ENCODE results near the gene OR7G2. TPM values are rescaled to one million over a fixed set of nuclear protein-coding genes. Genes with fewer than 3 reads are reported as not detected.

OR7G2 gene
- total and polyA plus RNA-seq, 4 donors = 0.11 to 0.18 TPM; not detected in 2

- H3K4me1 ChIP-seq (ENCODE audit: control insufficient read depth, insufficient read depth, low read length) = no peaks in the 10 kb centered on the region
- peak overlapping the region; percentile 57 for H3K27ac ChIP-seq (ENCODE audit: low read depth, low read length)
- peak overlapping the region; percentile 90 for H3K4me3 ChIP-seq (ENCODE audit: low read depth, low read length)
- 43% methylated on average over 2 of the region's 8 CpGs for WGBS (ENCODE audit: insufficient coverage)
- no peaks in the 10 kb centered on the region for H3K36me3 ChIP-seq (ENCODE audit: control insufficient read depth, insufficient read depth, low read length)
- H3K9me3 ChIP-seq (ENCODE audit: control insufficient read depth, insufficient read depth, low read length) = peaks cover 4% of the 10 kb centered on the region
- DNase-seq (ENCODE audit: low read depth in 4 of 6, low spot score in 6 of 6) = no peak
- no peaks in the 10 kb centered on the region for H3K27me3 ChIP-seq (ENCODE audit: control insufficient read depth, insufficient read depth, low read length)
Observed at GRCh38 chr19:9139609-9140158, 32.4 kb upstream of the OR7G2 start.

- Histone ChIP-seq H3K4me1 (ENCODE audit: control insufficient read depth, insufficient read depth, low read length) (no peaks in the 10 kb centered on the region), H3K27me3 (ENCODE audit: control insufficient read depth, insufficient read depth, low read length) (no peaks in the 10 kb centered on the region), H3K9me3 (ENCODE audit: control insufficient read depth, insufficient read depth, low read length) (no peaks in the 10 kb centered on the region), H3K27ac (ENCODE audit: low read depth, low read length) (no peak overlapping the region), H3K36me3 (ENCODE audit: control insufficient read depth, insufficient read depth, low read length) (no peaks in the 10 kb centered on the region), H3K4me3 (ENCODE audit: low read depth, low read length) (no peak overlapping the region)
- WGBS (ENCODE audit: insufficient coverage) = no CpG with 5 or more reads among the region's 5 CpGs
- DNase-seq (ENCODE audit: low read depth in 4 of 6, low spot score in 6 of 6) = no peak
Observed at GRCh38 chr19:9132422-9132821, 25.1 kb upstream of the OR7G2 start.

GRCh38 chr19:9130965-9131364 lies 23.7 kb upstream of the OR7G2 start:
- DNase-seq (ENCODE audit: low read depth in 4 of 6, low spot score in 6 of 6) = no peak
- Histone ChIP-seq H3K9me3 (ENCODE audit: control insufficient read depth, insufficient read depth, low read length) (no peaks in the 10 kb centered on the region), H3K36me3 (ENCODE audit: control insufficient read depth, insufficient read depth, low read length) (no peaks in the 10 kb centered on the region), H3K4me1 (ENCODE audit: control insufficient read depth, insufficient read depth, low read length) (no peaks in the 10 kb centered on the region), H3K27ac (ENCODE audit: low read depth, low read length) (no peak overlapping the region), H3K27me3 (ENCODE audit: control insufficient read depth, insufficient read depth, low read length) (no peaks in the 10 kb centered on the region), H3K4me3 (ENCODE audit: low read depth, low read length) (no peak overlapping the region)
- 90% methylated on average over 1 of the region's 1 CpG for WGBS (ENCODE audit: insufficient coverage)

GRCh38 chr19:9128171-9128570 lies 20.9 kb upstream of the OR7G2 start:
- no peak overlapping the region for H3K27ac ChIP-seq (ENCODE audit: low read depth, low read length)
- 75% methylated on average over 2 of the region's 3 CpGs for WGBS (ENCODE audit: insufficient coverage)
- H3K9me3 ChIP-seq (ENCODE audit: control insufficient read depth, insufficient read depth, low read length) = no peaks in the 10 kb centered on the region
- DNase-seq (ENCODE audit: low read depth in 4 of 6, low spot score in 6 of 6) = no peak
- H3K4me3 ChIP-seq (ENCODE audit: low read depth, low read length) = no peak overlapping the region
- H3K36me3 ChIP-seq (ENCODE audit: control insufficient read depth, insufficient read depth, low read length) = no peaks in the 10 kb centered on the region
- no peaks in the 10 kb centered on the region for H3K4me1 ChIP-seq (ENCODE audit: control insufficient read depth, insufficient read depth, low read length)
- no peaks in the 10 kb centered on the region for H3K27me3 ChIP-seq (ENCODE audit: control insufficient read depth, insufficient read depth, low read length)

- no peaks in the 10 kb centered on the region for H3K27me3 ChIP-seq (ENCODE audit: control insufficient read depth, insufficient read depth, low read length)
- no peaks in the 10 kb centered on the region for H3K36me3 ChIP-seq (ENCODE audit: control insufficient read depth, insufficient read depth, low read length)
- H3K4me1 ChIP-seq (ENCODE audit: control insufficient read depth, insufficient read depth, low read length) = no peaks in the 10 kb centered on the region
- no peak for DNase-seq (ENCODE audit: low read depth in 4 of 6, low spot score in 6 of 6)
- no peaks in the 10 kb centered on the region for H3K9me3 ChIP-seq (ENCODE audit: control insufficient read depth, insufficient read depth, low read length)
- 78% methylated on average over 1 of the region's 1 CpG for WGBS (ENCODE audit: insufficient coverage)
- H3K4me3 ChIP-seq (ENCODE audit: low read depth, low read length) = no peak within 1 kb of the TSS
- H3K27ac ChIP-seq (ENCODE audit: low read depth, low read length) = no peak within 1 kb of the TSS
Observed at GRCh38 chr19:9126900-9127405, 19.7 kb upstream of the OR7G2 start, which contains the start of gene OR7G3. TSS of gene OR7G3 (minus strand) at chr19:9126950. CDS start at chr19:9126950, 0 bp downstream.

- H3K9me3 ChIP-seq (ENCODE audit: control insufficient read depth, insufficient read depth, low read length) = no peaks in the 10 kb centered on the region
- no peak overlapping the region for H3K27ac ChIP-seq (ENCODE audit: low read depth, low read length)
- DNase-seq (ENCODE audit: low read depth in 4 of 6, low spot score in 6 of 6) = no peak
- H3K27me3 ChIP-seq (ENCODE audit: control insufficient read depth, insufficient read depth, low read length) = no peaks in the 10 kb centered on the region
- no CpG with 5 or more reads among the region's 5 CpGs for WGBS (ENCODE audit: insufficient coverage)
- no peak overlapping the region for H3K4me3 ChIP-seq (ENCODE audit: low read depth, low read length)
- no peaks in the 10 kb centered on the region for H3K4me1 ChIP-seq (ENCODE audit: control insufficient read depth, insufficient read depth, low read length)
- no peaks in the 10 kb centered on the region for H3K36me3 ChIP-seq (ENCODE audit: control insufficient read depth, insufficient read depth, low read length)
Observed at GRCh38 chr19:9116547-9116946, 9.3 kb upstream of the OR7G2 start.

GRCh38 chr19:9115307-9115813 lies 8.1 kb upstream of the OR7G2 start, which contains the start of gene OR7G1:
TSS of gene OR7G1 (minus strand) at chr19:9115763. CDS start at chr19:9115763, 0 bp downstream.
- H3K27ac ChIP-seq (ENCODE audit: low read depth, low read length) = no peak within 1 kb of the TSS

GRCh38 chr19:9109959-9110358 lies 2.7 kb upstream of the OR7G2 start:
- H3K36me3 ChIP-seq (ENCODE audit: control insufficient read depth, insufficient read depth, low read length) = no peaks in the 10 kb centered on the region
- H3K27me3 ChIP-seq (ENCODE audit: control insufficient read depth, insufficient read depth, low read length) = no peaks in the 10 kb centered on the region
- no peak overlapping the region for H3K4me3 ChIP-seq (ENCODE audit: low read depth, low read length)
- DNase-seq (ENCODE audit: low read depth in 4 of 6, low spot score in 6 of 6) = no peak
- H3K27ac ChIP-seq (ENCODE audit: low read depth, low read length) = no peak overlapping the region
- no peaks in the 10 kb centered on the region for H3K9me3 ChIP-seq (ENCODE audit: control insufficient read depth, insufficient read depth, low read length)
- 81% methylated on average over 2 of the region's 2 CpGs for WGBS (ENCODE audit: insufficient coverage)
- H3K4me1 ChIP-seq (ENCODE audit: control insufficient read depth, insufficient read depth, low read length) = no peaks in the 10 kb centered on the region

More at GRCh38 chr19:9115307-9115813, 8.1 kb upstream of the OR7G2 start, which contains the start of gene OR7G1:
- H3K27me3 ChIP-seq (ENCODE audit: control insufficient read depth, insufficient read depth, low read length) = no peaks in the 10 kb centered on the region
- no peaks in the 10 kb centered on the region for H3K36me3 ChIP-seq (ENCODE audit: control insufficient read depth, insufficient read depth, low read length)
- H3K4me1 ChIP-seq (ENCODE audit: control insufficient read depth, insufficient read depth, low read length) = no peaks in the 10 kb centered on the region
- 80% methylated on average over 2 of the region's 2 CpGs for WGBS (ENCODE audit: insufficient coverage)
- H3K4me3 ChIP-seq (ENCODE audit: low read depth, low read length) = no peak within 1 kb of the TSS
- no peak for DNase-seq (ENCODE audit: low read depth in 4 of 6, low spot score in 6 of 6)
- H3K9me3 ChIP-seq (ENCODE audit: control insufficient read depth, insufficient read depth, low read length) = no peaks in the 10 kb centered on the region

- no CpG with 5 or more reads among the region's 2 CpGs for WGBS (ENCODE audit: insufficient coverage)
Observed at GRCh38 chr19:9086761-9087160, 20.5 kb downstream of the OR7G2 start, which contains the start of gene OR1M1. TSS of gene OR1M1 (plus strand) at chr19:9087061. CDS start at chr19:9093245, 6,184 bp downstream.

GRCh38 chr19:9078651-9079050 lies 28.6 kb downstream of the OR7G2 start:
- peaks cover 9% of the 10 kb centered on the region for H3K4me1 ChIP-seq (ENCODE audit: control insufficient read depth, insufficient read depth, low read length)
- H3K27ac ChIP-seq (ENCODE audit: low read depth, low read length) = no peak overlapping the region
- WGBS (ENCODE audit: insufficient coverage) = no CpG with 5 or more reads among the region's 4 CpGs
- no peaks in the 10 kb centered on the region for H3K27me3 ChIP-seq (ENCODE audit: control insufficient read depth, insufficient read depth, low read length)
- H3K9me3 ChIP-seq (ENCODE audit: control insufficient read depth, insufficient read depth, low read length) = no peaks in the 10 kb centered on the region
- H3K36me3 ChIP-seq (ENCODE audit: control insufficient read depth, insufficient read depth, low read length) = no peaks in the 10 kb centered on the region
- H3K4me3 ChIP-seq (ENCODE audit: low read depth, low read length) = no peak overlapping the region
- no peak for DNase-seq (ENCODE audit: low read depth in 4 of 6, low spot score in 6 of 6)

More at GRCh38 chr19:9086761-9087160, 20.5 kb downstream of the OR7G2 start, which contains the start of gene OR1M1:
- no peak for DNase-seq (ENCODE audit: low read depth in 4 of 6, low spot score in 6 of 6)
- H3K27me3 ChIP-seq (ENCODE audit: control insufficient read depth, insufficient read depth, low read length) = no peaks in the 10 kb centered on the region
- H3K9me3 ChIP-seq (ENCODE audit: control insufficient read depth, insufficient read depth, low read length) = no peaks in the 10 kb centered on the region
- H3K4me3 ChIP-seq (ENCODE audit: low read depth, low read length) = no peak within 1 kb of the TSS
- no peaks in the 10 kb centered on the region for H3K36me3 ChIP-seq (ENCODE audit: control insufficient read depth, insufficient read depth, low read length)
- no peaks in the 10 kb centered on the region for H3K4me1 ChIP-seq (ENCODE audit: control insufficient read depth, insufficient read depth, low read length)
- no peak within 1 kb of the TSS for H3K27ac ChIP-seq (ENCODE audit: low read depth, low read length)

Measured in spinal cord (tissue), 10 donors.